Spleen (tissue), 11 donors: ENCODE results near the gene ERH. TPM values are rescaled to one million over a fixed set of nuclear protein-coding genes. Genes with fewer than 3 reads are reported as not detected.

Source experiments
- DNase-seq: peaks from one replicate; pipeline ENCODE4 v3.0.0-alpha.2; 2020
- H3K27ac ChIP-seq, 8 donors: fragments of 200-600 bp; sonication (generic) in 7 of 8; 1 replicate in 4 of 8; 2 replicates in 4 of 8; pipeline versions ENCODE4 v1.5.0 to v1.8.0; 2016 to 2021; ENCODE audit warnings: inconsistent platforms in 4 of 8, mild to moderate bottlenecking in 4 of 8, moderate library complexity in 1 of 8
- H3K27me3 ChIP-seq, 7 donors: fragments of 200-600 bp; sonication (generic) in 6 of 7; replicated peaks in 1 of 7; 1 replicate in 4 of 7; 2 replicates in 3 of 7; pipeline versions ENCODE4 v1.5.0 to v1.8.0; 2016 to 2021; ENCODE audit warnings: inconsistent platforms in 3 of 7, mild to moderate bottlenecking in 1 of 7
- H3K36me3 ChIP-seq, 6 donors: fragments of 200-600 bp; sonication (generic) in 5 of 6; 1 replicate in 4 of 6; 2 replicates in 2 of 6; pipeline versions ENCODE4 v1.5.0 to v1.8.0; 2016 to 2021; ENCODE audit warnings: inconsistent platforms in 2 of 6
- H3K4me1 ChIP-seq, 6 donors: fragments of 200-600 bp; sonication (generic) in 5 of 6; 1 replicate in 3 of 6; 2 replicates in 3 of 6; pipeline versions ENCODE4 v1.5.0 to v1.8.0; 2016 to 2021; ENCODE audit warnings: inconsistent platforms in 3 of 6
- H3K4me3 ChIP-seq, 8 donors: fragments of 200-600 bp; sonication (generic) in 7 of 8; 1 replicate in 4 of 8; 2 replicates in 4 of 8; pipeline versions ENCODE4 v1.5.0 to v1.8.0; 2016 to 2021; ENCODE audit warnings: inconsistent platforms in 4 of 8, mild to moderate bottlenecking in 4 of 8, moderate library complexity in 2 of 8
- H3K9me3 ChIP-seq, 8 donors: fragments of 200-600 bp; sonication (generic) in 7 of 8; 1 replicate in 4 of 8; 2 replicates in 4 of 8; pipeline versions ENCODE4 v1.5.0 to v1.8.0; 2016 to 2021; ENCODE audit warnings: inconsistent platforms in 4 of 8
- POLR2A ChIP-seq, 3 donors: fragments of 450-650 bp; IDR thresholded peaks; one replicate each; pipeline ENCODE4 v1.5.1; 2017; ENCODE audit warnings: antibody characterized with exemption in 3 of 3, mild to moderate bottlenecking in 1 of 3
- POLR2AphosphoS5 ChIP-seq, 3 donors: sonication (generic); formaldehyde crosslinking; IDR thresholded peaks; one replicate each; pipeline ENCODE4 v1.5.1; 2017; ENCODE audit warnings: antibody characterized with exemption in 3 of 3
- WGBS, 5 donors: extraction: QIAGEN DNeasy Blood & Tissue Kit in 3 of 5; methylation state at CpG; one replicate each; pipeline versions ENCODE4 v1.1.5 to v1.1.7; 2013 to 2018; 5-methylcytosine and 5-hydroxymethylcytosine counted together
- intact Hi-C: fragments of 100-400 bp; cut with DNase I; formaldehyde crosslinking; loops from one replicate; pipeline ENCODE4 v1.15.0; 2023; ENCODE audit warnings: low total_unique reads
- polyA plus RNA-seq, 3 donors: library from polyadenylated mRNA; stranded (reverse); fragments of 200-250 nt; gene quantifications; one replicate each; pipeline ENCODE4 v1.2.1, GENCODE V29; 2013
- total RNA-seq, 7 donors: library from RNA; depleted of rRNA in 3 of 7; stranded (reverse); fragments of >200 nt in 3 of 7; fragmentation: NEBNext Ultra II Directional in 4 of 7; extraction: Animal tissue kit (Norgen Biotek cat#: 25700) in 4 of 7; gene quantifications; one replicate each; pipeline versions ENCODE4 v1.1.0 to v1.2.1, GENCODE V29; 2016 to 2021
- TF ChIP-seq, protein P1 (sequence below), 11 experiments: fragments of 200-600 bp in 7 of 11; fragments of 450-650 bp in 4 of 11; sonication (generic) in 4 of 11; IDR thresholded peaks in 8 of 11; conservative IDR thresholded peaks in 3 of 11; 1 replicate in 7 of 11; 2 replicates in 4 of 11; pipeline versions ENCODE4 v1.4.0 to v1.8.0; 2016 to 2021; ENCODE audit warnings: antibody characterized with exemption in 11 of 11, inconsistent platforms in 4 of 11, mild to moderate bottlenecking in 1 of 11
- donor health status: healthy with polysubstance abuse.
- donor health status: DM: no; HTN: no; CAD: no; lungs with moderate emphysema.
- donor health status: DM: no; HTN: no; CAD: no.
- donor health status: Bipolar disorder and iron deficiency.
- donor health status: healthy.
- donor health status: DM: no; HTN: no; CAD: no.
- donor health status: DM: yes; HTN: yes; CAD: no.

Gene ERH
- total and polyA plus RNA-seq, 10 donors, result 53.5 to 182 (median 127) TPM

GRCh38 chr14:69339426-69339825, 58.7 kb downstream of the ERH start:
- whole genome bisulfite sequencing, 5 donors, result 89 to 96% (median 92%) methylated on average over 12 to 13 of the region's 13 CpGs
- DNase-seq, result no peak
- intact Hi-C loops, result no loop called here
- Histone ChIP-seq H3K9me3 (no peaks in the 10 kb centered on the region), H3K27me3 (peaks cover 0 to 21% (median 0%) of the 10 kb centered on the region in 7 donors), H3K4me1 (peaks cover 0 to 8% (median 0%) of the 10 kb centered on the region in 6 donors), H3K36me3 (no peaks in the 10 kb centered on the region), H3K27ac (no peak overlapping the region), H3K4me3 (no peak overlapping the region)
- TF ChIP-seq POLR2A (IDR thresholded peaks at IDR 0.05) (no peak), POLR2AphosphoS5 (IDR thresholded peaks at IDR 0.05) (no peak)
- TF ChIP-seq, protein P1, sequence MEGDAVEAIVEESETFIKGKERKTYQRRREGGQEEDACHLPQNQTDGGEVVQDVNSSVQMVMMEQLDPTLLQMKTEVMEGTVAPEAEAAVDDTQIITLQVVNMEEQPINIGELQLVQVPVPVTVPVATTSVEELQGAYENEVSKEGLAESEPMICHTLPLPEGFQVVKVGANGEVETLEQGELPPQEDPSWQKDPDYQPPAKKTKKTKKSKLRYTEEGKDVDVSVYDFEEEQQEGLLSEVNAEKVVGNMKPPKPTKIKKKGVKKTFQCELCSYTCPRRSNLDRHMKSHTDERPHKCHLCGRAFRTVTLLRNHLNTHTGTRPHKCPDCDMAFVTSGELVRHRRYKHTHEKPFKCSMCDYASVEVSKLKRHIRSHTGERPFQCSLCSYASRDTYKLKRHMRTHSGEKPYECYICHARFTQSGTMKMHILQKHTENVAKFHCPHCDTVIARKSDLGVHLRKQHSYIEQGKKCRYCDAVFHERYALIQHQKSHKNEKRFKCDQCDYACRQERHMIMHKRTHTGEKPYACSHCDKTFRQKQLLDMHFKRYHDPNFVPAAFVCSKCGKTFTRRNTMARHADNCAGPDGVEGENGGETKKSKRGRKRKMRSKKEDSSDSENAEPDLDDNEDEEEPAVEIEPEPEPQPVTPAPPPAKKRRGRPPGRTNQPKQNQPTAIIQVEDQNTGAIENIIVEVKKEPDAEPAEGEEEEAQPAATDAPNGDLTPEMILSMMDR (IDR thresholded peaks at IDR 0.05 in 8 of 11, conservative IDR thresholded peaks at IDR 0.05 in 3 of 11), result no peak

DNA sequence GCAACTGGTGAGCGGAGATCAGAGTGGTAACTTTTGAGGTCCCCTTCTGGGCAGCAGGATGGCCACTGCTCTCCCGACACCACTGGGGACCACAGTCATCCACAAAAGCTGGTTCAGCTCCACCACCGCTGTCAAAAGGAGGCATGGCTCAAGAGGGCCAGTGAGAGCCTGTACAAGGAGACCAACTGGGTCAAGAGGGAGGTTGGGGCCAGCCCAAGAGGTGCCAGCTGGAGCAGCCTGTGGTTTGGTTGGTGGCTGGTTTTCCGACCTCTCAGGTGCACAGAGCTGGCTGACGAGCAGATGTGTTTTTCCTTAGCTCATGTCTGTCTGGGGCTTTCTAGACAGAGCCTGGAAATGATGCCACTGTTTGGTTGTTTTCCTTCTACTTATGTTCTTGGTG, 60.1 kb downstream of the ERH start:
- no peak overlapping the region for H3K27ac ChIP-seq
- 86 to 95% (median 88%) methylated on average over 5 of the region's 5 CpGs for WGBS, 5 donors
- peaks cover 0 to 25% (median 0%) of the 10 kb centered on the region in 7 donors for H3K27me3 ChIP-seq
- H3K4me1 ChIP-seq, result peaks cover 0 to 15% (median 0%) of the 10 kb centered on the region in 6 donors
- H3K36me3 ChIP-seq, result no peaks in the 10 kb centered on the region
- intact Hi-C loops, result no loop called here
- no peaks in the 10 kb centered on the region for H3K9me3 ChIP-seq
- DNase-seq, result no peak
- TF ChIP-seq POLR2AphosphoS5 (IDR thresholded peaks at IDR 0.05) (no peak), POLR2A (IDR thresholded peaks at IDR 0.05) (no peak)
- TF ChIP-seq, protein P1 (IDR thresholded peaks at IDR 0.05 in 8 of 11, conservative IDR thresholded peaks at IDR 0.05 in 3 of 11), result no peak
- H3K4me3 ChIP-seq, result no peak overlapping the region

DNA sequence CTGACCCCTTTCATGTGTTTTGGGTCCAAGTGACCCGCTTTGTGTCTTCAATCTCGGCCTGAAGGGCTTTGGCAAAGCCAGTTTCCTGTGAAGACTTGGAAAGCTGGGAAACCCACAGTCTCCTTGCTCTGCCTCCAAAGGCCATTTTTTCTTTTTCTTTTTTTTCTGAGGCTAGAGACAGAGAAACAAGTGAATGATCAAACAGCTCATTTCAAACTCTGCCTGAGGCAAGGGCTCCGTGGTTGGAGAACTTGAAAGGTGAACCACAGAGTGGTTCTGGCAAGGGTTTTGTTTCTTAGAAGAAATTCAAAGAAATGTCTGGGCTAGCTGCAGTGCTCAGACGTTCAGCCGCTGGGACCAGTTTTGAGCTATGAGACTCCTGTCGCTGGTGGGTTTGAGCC, 62.7 kb downstream of the ERH start:
- Histone ChIP-seq H3K36me3 (no peaks in the 10 kb centered on the region), H3K9me3 (no peaks in the 10 kb centered on the region), H3K27ac (peak overlapping the region in 1 of 8 donors; percentile 18), H3K4me3 (no peak overlapping the region), H3K27me3 (peaks cover 0 to 19% (median 0%) of the 10 kb centered on the region in 7 donors), H3K4me1 (peaks cover 0 to 15% (median 0%) of the 10 kb centered on the region in 6 donors)
- DNase-seq, result no peak
- TF ChIP-seq, protein P1 (IDR thresholded peaks at IDR 0.05 in 8 of 11, conservative IDR thresholded peaks at IDR 0.05 in 3 of 11), result no peak
- TF ChIP-seq POLR2AphosphoS5 (IDR thresholded peaks at IDR 0.05) (no peak), POLR2A (IDR thresholded peaks at IDR 0.05) (no peak)
- intact Hi-C loops, result no loop called here
- WGBS, 5 donors, result 50 to 68% (median 60%) methylated on average over 6 of the region's 6 CpGs

GRCh38 chr14:69334576-69334975, 63.5 kb downstream of the ERH start:
- DNase-seq, result no peak
- no peak overlapping the region for H3K4me3 ChIP-seq
- TF ChIP-seq POLR2AphosphoS5 (IDR thresholded peaks at IDR 0.05) (no peak), POLR2A (IDR thresholded peaks at IDR 0.05) (no peak)
- TF ChIP-seq, protein P1 (IDR thresholded peaks at IDR 0.05 in 8 of 11, conservative IDR thresholded peaks at IDR 0.05 in 3 of 11), result no peak

More at GRCh38 chr14:69334576-69334975, 63.5 kb downstream of the ERH start:
- no peaks in the 10 kb centered on the region for H3K36me3 ChIP-seq
- peaks cover 0 to 19% (median 0%) of the 10 kb centered on the region in 7 donors for H3K27me3 ChIP-seq
- H3K4me1 ChIP-seq, result peaks cover 0 to 15% (median 0%) of the 10 kb centered on the region in 6 donors
- 82 to 93% (median 87%) methylated on average over 4 to 6 of the region's 6 CpGs for WGBS, 5 donors
- H3K27ac ChIP-seq, result peak overlapping the region in 3 of 8 donors; percentile 16 to 18 (median 17)
- H3K9me3 ChIP-seq, result no peaks in the 10 kb centered on the region
- intact Hi-C loops, result no loop called here
